ENCODE data around the gene USP4.
A peak's percentile ranks its signal among the peaks of the same experiment; 100 is the strongest.
"Not testable (repeated sequence)": the region's sequence is repeated elsewhere in the genome, so short reads cannot be mapped to it uniquely, and the experiment has no call there.

The USP4 gene

GRCh38 chr3:49339941-49340800 is at the start of gene USP4:
Gene USP4, minus strand, starts transcription at chr3:49340053. Its CDS starts 29 bp downstream, at chr3:49340024.
- DNase-seq (ENCODE audit: low spot score), result peak; percentile 84

GRCh38 chr3:49389297-49389696 is 49.4 kb upstream of the USP4 start:
- no peak for DNase-seq (ENCODE audit: low spot score)

- peak; percentile 3 for DNase-seq (ENCODE audit: low spot score)
Observed at GRCh38 chr3:49388289-49388820, 48.5 kb upstream of the USP4 start.

- peak; percentile 6 for DNase-seq (ENCODE audit: low spot score)
Observed at GRCh38 chr3:49387721-49388120, 47.9 kb upstream of the USP4 start.

GRCh38 chr3:49386056-49386756 is 46.4 kb upstream of the USP4 start:
- no peak for DNase-seq (ENCODE audit: low spot score)

- no peak for DNase-seq (ENCODE audit: low spot score)
Observed at GRCh38 chr3:49385617-49386016, 45.8 kb upstream of the USP4 start.

GRCh38 chr3:49383387-49383786 is 43.5 kb upstream of the USP4 start:
- no peak for DNase-seq (ENCODE audit: low spot score)

- DNase-seq (ENCODE audit: low spot score), result peak; percentile 47
Observed at GRCh38 chr3:49378249-49378895, 38.5 kb upstream of the USP4 start.

GRCh38 chr3:49377483-49377882 is 37.6 kb upstream of the USP4 start:
- DNase-seq (ENCODE audit: low spot score), result no peak

- DNase-seq (ENCODE audit: low spot score), result no peak
Observed at GRCh38 chr3:49371946-49372345, 32.1 kb upstream of the USP4 start.

GRCh38 chr3:49370585-49371290 is 30.9 kb upstream of the USP4 start:
- DNase-seq (ENCODE audit: low spot score), result no peak

- peak; percentile 34 for DNase-seq (ENCODE audit: low spot score)
Observed at GRCh38 chr3:49362561-49362960, 22.7 kb upstream of the USP4 start.

GRCh38 chr3:49359623-49360022 is 19.8 kb upstream of the USP4 start:
- no peak for DNase-seq (ENCODE audit: low spot score)

GRCh38 chr3:49358884-49359225 is 19.0 kb upstream of the USP4 start:
- DNase-seq (ENCODE audit: low spot score), result no peak

GRCh38 chr3:49358217-49358883 is 18.5 kb upstream of the USP4 start, which contains the start of gene GPX1:
Gene GPX1, minus strand, starts transcription at chr3:49358353. Its CDS starts 75 bp downstream, at chr3:49358278.
- peak; percentile 93 for DNase-seq (ENCODE audit: low spot score)

- DNase-seq (ENCODE audit: low spot score), result peak; percentile 79
Observed at GRCh38 chr3:49357443-49358216, 17.8 kb upstream of the USP4 start.

GRCh38 chr3:49357095-49357442 is 17.2 kb upstream of the USP4 start:
- DNase-seq (ENCODE audit: low spot score), result not testable (repeated sequence)

GRCh38 chr3:49352890-49353421 is 13.1 kb upstream of the USP4 start:
- DNase-seq (ENCODE audit: low spot score), result no peak

GRCh38 chr3:49352281-49352680 is 12.4 kb upstream of the USP4 start:
- DNase-seq (ENCODE audit: low spot score), result no peak

- peak; percentile 68 for DNase-seq (ENCODE audit: low spot score)
Observed at GRCh38 chr3:49351521-49352011, 11.7 kb upstream of the USP4 start.

All from AG08395 (cell line).